SKM-1 treated with dmso at 0.1 percent for 144 hours (cell line): Measurements from ENCODE around the gene DTHD1.

ENCODE experiments used
- DNase-seq: peaks from one replicate; lab custom pipeline; 2025; ENCODE audit not compliant: unreplicated experiment; lab: John Stamatoyannopoulos, UW

The DTHD1 gene

DNA sequence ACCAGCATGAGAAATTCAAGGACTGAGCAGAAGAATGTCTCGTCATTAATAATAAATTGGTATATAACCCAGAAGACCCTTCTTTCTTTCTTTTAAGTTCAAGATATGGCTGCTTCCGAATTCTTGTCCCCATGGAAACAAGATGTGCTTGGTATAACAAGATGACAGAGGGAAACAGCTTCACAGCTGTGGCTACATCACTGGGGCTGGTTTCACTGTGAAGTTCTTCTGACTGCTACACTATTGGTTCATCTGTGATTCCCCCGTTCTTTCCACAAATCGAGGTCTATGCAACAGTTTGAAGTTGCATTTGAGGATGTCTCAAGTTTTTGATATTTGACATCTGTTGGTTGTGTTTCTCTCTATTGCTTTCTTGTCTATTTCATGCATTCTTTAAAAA lies 12.3 kb upstream of the DTHD1 start:
- DNase-seq, result no peak

DNA sequence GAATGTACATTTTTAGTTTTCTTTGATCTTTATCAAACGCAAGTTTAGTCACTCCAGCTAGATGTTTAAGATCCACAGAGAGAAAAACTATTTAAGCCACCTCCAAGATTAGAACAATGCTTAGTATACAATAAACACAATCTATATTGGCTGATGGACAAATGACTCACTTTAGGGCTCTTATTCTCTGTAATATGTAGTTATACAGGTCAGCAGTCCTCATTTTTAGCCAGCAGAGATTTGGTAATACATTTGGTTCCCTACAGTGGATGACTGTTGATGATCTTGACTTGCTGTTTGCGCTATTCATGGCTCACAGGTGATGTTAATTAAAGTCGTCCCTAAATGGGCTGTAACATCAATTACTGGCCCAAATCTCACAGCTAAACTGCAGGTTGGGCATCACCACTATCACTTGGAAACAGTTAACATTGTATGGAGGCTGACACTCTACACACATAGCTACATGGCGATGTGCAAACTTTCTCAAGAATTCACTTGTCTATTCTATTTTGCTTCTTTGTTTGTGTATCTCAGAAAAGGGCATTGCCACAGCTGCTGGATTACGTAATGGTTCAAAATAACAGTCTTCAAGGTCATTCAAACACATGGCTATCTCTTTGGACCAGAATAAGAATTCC lies 11.8 kb upstream of the DTHD1 start:
- no peak for DNase-seq

DNA sequence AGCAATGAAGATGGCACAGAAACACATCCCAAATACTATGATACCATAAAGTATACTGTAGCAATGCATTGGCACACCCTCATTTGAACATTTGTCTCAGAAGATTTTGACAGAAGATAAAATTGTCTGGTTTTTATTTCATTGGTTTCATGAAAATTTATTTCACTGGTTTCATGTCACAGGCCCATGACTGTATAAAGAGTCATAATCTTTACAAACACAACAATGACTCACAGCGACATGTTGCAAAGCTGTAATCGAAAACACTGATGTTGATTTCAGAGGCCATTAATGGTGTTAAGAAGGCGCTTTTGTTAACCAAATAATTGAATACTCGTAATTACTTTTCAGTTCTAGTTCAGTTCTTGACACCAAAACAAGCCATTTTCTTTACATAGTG lies 8.1 kb upstream of the DTHD1 start:
- DNase-seq, result no peak

DNA sequence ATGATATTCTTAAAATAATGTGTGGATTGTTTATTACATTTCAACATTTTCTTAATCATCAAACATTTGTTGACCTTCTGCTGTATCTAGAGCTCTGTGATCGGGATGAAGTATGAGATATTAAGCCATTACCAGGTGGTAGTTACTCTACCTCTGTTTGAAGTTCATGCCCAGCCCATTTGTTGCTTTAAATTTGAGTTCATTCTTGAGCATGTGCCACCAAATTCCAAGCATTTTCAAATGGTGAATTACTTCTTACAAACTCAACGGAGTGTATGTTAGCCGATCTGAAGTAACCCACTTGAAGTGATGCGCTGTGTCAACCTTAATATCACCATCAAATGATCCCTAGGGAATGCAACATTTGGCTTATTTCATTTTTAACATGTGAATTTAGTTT lies 7.3 kb upstream of the DTHD1 start:
- no peak for DNase-seq

DNA sequence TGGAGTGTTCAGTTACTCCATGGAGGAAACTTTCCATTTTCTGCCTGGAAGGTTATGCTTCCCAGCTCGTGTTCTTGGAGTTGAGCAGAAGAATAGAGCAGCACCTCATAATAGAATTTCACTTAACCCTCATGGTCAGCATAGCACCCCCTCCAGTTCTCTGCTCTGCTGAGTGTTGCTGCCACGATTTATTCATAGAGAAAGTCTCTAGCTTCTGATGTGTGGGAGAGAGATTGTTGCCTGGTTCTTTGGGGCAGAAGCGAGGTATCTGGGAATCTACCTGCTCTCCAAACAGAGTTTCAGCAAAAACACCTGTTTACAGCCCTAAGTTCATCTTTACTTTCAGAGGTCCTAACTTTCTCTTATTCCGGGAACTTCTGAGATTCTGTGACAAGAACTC lies 3.9 kb upstream of the DTHD1 start:
- no peak for DNase-seq

DNA sequence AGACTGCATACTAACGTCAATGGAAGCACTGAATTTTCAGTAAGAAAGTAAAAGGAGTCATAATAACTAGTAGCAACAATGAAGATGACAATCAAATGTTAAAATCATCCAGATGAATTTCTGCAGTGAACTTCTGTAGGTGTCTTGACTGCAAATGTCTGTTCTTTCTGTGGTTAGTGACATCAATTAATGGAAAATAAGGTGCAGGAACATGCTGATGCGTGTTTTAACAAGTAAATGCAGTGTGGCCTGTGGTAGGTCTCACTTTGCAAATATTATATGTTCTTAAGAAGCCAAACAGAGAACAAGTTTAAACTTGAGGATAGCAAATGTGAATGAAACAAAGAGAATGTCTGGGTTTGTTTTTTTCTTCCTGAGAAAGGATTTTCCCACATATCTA lies 2.6 kb upstream of the DTHD1 start:
- DNase-seq, result no peak

DNA sequence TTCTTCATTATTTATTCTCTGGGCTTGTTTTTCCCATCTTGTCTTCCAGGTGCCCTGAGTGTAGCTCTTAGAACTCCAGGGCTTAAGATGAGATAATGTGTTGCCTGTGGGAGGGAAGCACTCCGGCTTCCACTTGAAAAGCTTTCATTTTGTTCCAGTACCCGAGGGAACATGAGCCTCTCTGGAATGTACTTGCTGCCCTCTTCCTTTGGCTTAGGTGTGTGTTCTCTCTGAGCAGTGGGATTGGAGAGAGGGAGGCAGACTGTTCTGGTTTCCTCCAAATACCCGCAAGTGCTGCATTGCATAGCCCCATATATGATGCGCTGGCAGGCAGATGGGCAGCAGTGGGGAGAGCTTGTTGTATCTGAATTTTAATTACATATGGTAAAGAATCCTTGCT lies 861 bp upstream of the DTHD1 start:
- no peak for DNase-seq

DNA sequence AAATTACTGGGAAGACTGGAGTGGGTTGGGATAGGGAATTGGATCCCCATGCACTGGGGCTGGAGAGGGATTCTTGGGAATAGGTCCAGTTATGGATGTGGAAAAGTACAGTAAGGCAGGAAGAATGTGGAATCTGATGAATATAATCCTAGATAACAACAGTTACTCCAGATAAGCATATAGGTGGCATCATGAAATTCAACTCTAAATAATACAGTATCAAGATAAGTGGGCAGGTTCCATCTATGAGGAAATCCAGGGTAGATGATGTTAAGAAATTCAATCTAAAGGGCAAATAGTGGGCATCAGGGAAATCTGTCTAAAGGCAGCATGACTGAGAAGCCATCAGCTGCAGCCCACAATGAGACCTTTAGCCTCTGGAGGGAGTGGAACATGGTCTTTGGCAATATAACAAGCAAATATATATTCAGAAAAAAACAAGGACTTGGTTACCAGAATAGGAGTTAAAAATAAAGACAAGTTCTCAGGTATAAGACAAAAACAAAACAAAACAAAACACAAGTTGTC lies 1.2 kb downstream of the DTHD1 start:
- DNase-seq, result no peak

DNA sequence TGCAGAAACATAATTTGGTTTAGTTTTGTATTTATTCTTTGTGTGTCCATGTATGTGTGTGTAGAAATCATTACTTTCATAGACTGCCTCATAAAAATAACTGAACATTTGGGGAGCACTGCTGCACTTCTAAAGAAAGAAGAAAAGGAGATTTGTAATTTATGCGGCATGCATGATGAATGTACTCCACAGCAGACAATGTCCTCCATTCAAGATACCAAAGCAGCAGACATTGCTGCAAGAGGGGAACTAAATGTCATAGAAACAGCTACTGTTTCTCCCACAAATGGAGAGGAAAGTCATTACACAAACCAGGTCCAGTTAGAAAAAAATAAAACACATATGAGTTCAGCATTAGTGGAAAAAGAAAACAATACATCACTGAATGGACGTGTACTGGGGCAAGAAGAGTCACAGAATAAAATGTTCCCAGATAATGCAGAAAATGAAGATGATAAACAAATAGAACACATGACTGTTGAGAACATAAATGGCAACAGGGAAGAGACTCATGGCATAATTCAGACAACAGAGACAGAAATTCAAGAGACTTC lies 2.6 kb downstream of the DTHD1 start:
- DNase-seq, result no peak

DNA sequence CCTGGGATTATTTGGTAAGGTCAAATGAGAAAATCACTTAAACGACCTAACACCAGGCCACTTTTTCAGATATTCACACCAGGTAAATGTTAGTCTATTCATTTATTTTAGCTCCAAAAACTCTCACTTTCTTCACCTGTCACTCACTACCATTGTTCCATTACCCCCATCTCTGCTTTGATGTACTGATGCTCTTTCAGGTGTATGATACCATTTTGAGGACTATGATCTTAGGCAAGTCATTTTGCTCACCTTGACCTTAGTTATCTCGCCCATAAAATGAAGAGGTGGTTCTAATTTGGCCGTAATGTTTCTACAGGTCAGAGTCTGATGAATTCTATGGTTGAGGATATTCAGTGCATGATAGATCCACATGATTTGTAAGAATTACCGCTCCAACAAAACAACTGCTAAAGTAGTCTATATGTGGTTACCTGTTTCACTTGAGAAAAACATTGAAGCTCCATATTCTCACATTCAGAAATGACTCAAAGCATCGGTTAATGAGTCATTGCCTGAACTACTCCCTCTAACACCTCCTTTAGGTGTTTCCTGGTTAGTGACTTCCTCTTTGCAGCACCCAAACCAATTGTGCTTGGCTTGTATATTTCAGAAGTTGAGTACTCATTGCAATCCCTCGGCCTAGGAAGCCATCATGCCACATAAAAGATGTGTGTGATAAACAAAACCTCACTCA lies 4.5 kb downstream of the DTHD1 start:
- DNase-seq, result peak; percentile 84

DNA sequence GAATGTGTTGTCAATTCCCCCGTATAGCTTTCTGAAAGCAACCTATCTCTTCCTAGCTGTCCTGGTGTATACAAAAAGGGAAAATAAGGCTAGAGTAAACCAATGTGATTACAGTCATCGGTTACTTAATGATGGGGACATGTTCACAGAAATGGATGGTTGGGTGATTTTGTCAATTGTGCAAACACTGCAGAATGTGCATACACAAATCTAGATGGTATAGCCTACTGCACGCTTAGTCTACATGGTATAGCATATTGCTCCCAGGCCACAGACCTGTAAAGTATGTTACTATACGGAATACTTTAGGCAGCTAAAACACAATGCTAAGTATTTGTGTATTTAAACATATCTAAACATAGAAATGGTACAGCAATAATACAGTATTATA lies 5.1 kb downstream of the DTHD1 start:
- DNase-seq, result no peak

DNA sequence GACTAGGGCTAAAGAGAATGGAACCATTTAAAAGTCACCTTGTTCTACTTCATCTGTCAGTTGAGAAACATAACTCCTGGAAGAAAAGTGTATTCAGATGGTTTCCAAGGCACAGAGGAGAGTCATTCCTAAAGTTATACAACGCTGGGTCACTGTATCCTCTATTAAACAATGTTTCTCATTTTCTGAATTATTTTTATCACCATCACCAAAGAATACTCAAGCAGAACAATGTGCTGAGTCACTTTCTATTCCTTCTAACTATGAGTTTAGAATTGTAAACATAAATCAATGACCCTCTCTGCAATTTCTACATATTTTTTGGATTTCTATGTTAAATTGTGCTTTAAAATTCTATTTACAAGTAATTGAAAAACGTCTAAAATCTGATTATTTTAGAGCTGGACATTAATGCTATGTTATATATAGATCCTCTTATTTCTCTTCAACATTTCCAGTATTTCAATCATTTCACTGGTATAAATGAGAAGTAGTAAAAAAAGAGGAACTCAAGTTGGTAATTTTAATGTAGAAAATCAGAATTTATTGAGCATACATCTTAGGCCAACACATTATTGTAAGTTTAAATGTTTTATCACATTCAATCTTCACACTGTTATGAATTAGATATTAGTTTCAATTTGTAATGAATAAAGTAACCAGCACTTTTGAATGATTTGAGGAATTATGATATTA lies 7.5 kb downstream of the DTHD1 start:
- no peak for DNase-seq

DNA sequence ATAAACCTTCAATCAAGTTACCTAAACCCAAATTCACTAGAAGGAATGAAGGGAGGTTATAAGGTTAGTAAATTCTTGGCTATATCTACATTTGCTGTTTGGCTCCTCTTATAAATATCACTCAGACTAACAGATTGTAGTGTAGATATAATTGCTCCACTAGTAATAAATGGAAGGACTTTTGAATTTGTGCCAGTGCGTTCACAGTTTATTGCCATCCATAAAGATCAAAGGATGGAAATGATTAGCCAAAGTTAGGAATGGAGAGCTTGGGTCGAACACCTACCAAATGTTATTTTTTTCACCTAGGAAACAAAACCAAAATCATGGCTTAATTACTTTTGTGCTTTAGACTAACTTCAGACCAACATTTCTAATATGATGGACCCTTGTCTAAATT lies 9.2 kb downstream of the DTHD1 start:
- no peak for DNase-seq

DNA sequence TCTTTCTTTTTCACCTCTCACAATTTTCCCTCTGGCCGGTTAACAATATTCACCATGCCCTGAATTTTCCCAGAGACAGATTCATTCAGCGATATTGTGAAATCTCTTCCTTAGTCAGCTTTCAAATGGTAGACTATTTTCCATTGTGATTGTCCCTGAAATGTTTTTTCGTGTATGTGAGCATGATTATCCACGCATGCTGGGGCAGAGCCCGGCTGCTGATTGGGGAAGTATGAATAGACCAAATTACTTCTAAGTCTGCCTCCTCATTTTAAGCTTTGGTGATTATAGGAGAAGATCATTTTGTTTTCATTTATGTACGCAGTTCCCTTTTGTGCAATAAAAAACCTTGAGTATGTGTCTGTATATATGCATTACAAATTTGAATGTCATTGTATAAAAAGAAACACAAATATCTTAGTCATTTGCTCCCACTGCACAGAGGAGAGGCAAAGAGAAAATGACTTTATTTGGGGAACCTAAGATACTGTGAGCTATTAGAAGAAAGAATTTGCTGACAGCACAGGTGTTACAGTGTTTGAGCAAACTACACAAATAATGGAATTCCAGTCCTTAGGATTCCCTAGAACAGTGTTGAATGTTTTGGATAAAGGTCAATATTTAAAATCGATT lies 11.3 kb downstream of the DTHD1 start:
- no peak for DNase-seq

DNA sequence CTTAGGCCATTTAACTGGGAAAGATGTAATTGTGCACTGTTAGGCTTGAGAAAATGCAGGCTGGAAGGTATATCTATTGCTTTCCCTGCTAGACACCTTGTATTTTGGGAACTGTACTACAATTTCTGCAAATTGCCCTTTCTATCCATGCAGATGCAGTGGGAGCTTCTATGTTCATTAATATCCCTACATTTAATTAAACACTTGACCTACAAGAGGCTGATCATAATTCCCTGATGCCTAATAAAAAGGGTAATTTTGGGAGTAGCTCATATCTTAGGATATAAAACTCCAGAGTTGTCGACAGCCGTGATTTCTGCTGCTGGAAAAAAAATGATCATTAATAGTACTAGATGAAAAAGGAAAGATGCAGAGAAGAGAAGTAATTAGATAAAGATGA lies 19.7 kb downstream of the DTHD1 start:
- DNase-seq, result no peak

DNA sequence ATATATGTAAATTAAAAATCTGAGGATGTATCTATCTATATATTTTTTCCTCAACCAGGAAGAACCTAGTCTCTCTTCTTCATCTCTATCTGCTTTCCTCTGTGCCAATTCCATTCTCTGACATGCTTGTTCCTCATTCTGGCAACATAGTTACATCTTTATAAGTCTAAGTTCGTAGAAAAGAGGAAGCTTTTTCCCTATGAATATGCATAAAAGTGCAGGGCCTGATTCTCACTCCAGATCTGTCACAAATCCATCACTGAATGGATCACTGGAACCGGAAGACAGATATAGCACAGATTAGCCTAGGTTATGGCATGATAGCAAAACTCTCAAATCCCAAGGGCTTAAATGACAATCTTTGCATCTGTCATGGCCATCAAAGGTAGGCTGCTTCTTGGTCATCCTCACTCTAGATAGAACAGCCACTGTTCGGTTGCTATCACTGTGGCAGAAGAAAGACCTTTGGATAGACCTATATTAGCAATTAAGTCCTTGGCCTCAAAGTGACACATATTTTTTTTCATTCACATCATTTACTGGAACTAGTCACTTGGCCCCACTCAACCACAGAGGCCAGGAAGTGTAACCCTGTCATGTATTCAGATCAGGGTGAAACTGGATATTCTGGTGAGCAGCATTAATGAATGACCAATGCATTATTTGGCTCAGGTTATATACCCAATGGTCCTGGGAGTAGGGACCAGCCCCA lies 22.2 kb downstream of the DTHD1 start:
- DNase-seq, result peak; percentile 91

DNA sequence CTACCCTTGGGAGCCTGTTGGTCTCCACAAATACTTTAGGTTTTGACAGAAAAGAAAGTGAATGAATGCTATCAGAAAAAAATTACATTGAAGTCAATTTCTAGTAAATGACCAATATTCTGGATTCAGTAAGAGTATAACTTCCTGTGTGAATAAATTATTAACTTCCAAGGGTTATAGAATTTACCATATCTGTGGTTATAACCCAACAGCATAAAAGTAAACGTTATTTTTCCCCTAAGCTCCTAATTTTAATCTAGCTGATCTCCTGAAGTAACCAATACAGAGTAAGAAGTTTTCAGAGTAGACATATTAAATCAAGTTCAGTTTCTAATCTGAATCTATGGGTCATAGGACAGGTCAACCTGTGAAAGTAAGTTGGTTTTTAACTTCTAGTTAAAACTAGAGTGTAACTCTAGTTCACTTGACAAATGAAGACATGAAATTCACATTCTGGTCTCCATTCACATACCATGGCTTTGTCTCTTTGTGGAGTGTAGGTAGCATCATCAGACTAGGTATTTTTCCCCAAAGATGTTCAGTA lies 22.8 kb downstream of the DTHD1 start:
- DNase-seq, result no peak

DNA sequence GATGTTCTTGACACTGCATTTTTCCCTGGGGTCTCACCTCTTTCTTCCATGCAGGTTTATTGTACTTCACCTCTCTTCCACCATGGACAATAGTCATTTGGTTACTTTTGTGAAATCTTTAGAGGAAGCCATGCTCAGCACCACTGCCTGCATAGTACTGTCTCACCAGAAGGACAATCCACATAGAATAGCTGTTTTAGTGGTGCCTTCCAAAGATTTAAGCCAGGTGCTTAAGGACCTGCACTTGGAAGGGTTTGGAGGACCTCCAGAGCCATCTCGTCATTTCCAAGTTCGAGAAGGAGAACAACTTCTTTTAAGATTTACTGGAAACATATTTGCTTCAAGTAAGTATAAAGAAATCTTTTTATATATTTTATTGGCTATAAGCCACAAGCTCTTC lies 26.7 kb downstream of the DTHD1 start:
- no peak for DNase-seq

DNA sequence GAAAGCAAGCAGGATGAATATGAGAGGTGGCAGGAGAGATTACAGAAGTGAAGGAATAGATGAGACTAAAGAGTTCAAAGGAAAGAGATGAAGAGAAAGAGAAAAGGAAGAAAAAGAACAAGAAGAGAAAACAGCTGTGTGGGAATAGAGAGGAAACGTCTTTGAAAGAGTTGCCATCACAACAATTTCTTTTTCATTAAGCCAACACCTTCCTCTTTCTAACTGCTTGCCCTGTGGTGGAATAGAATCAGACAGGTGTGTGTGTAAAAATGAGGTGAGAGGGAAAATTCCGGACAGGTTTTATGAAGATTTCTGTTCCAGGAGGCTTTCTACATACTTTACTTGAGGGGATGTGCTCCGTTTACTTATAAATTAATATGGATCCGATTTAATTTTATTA lies 28.8 kb downstream of the DTHD1 start:
- DNase-seq, result peak; percentile 36

DNA sequence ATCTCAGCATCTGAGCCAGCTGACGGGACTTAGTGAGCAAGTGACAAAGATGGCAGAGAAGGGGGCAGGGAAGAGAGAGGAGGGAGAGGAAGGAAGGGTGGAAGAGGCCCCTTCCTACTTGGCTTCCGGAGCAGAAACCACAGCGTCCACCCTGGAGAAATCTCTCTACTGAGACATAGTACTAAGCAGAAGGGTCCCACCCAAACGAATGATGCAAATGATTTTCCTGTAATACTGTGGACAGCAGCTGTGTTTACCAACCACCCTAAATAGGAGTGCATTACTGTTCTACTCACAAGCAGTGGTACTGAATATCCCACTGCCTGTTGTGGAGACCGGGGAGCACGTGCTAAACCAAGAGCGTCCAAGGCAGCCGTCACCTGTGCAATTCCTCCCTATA lies 29.4 kb downstream of the DTHD1 start:
- DNase-seq, result peak; percentile 93

DNA sequence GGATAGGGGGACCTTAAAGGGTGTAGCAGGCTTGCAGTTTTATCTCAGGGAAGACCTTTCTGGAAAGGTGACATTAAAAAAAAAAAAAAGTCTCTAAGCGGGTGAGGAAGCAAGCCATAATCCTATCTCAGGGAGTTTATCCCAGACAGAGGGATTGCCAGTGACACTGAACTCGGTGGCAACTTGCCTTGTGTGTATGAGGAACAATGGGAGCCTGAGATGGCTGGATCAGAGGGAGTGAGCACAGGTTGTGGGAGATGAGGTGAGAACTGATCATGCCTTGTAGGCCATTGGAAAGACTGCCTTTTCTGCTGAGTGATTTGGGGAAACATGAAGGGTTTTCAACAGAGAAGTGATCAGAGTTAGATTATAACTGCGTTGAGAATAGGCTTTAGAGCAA lies 31.1 kb downstream of the DTHD1 start:
- DNase-seq, result no peak
